ENCODE measurements around the gene GHDC. TPM values are rescaled to one million over a fixed set of nuclear protein-coding genes. Genes with fewer than 3 reads are reported as not detected.
A peak's percentile ranks its signal among the peaks of the same experiment; 100 is the strongest.
"Not testable (repeated sequence)": the region's sequence is repeated elsewhere in the genome, so short reads cannot be mapped to it uniquely, and the experiment has no call there.

GHDC gene
- total RNA-seq, 1 experiment from 2014 or later = 13.4 TPM

- DNase-seq (ENCODE audit: low read depth) = no peak
Measured at GRCh38 chr17:42203354-42203753, 9.1 kb upstream of the GHDC start.

DNA sequence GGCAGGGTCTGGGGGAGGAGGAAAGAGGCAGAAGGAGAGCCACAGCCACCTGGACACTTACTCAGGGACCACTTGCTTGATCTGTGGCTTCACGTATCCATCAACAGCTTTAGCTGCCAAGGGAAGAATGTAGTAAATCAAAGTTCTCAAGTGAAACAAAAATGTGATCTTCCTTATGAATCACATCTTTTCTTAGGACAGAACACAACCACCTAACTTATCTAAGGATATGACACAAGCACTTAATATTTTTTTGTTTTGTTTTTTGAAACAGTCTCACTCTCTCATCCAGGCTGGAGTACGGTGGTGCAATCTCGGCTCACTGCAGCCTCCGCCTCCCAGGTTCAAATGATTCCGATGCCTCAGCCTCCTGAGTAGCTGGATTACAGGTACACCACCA is 8.4 kb upstream of the GHDC start:
- no peak for DNase-seq (ENCODE audit: low read depth)

DNA sequence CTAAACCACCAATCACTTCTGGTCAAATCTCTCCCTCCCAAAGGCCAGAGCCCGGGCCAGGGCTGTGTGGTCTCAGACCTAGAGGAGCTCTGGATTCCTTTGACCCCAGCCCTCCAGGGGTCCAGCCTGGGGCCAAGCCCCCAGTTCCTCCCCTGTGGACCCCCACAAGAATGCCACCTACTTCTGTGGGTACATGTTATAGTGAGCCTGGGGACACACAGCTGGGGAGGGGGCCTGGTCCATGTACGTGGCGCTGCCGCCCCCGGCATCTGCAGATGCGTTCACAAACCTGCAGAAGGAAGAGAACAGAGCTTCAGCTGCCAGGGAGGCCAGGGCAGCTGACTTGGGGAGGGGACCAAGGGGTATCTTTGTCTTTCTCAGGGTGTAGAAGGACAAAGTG is 7.9 kb upstream of the GHDC start:
- DNase-seq (ENCODE audit: low read depth) = no peak

DNA sequence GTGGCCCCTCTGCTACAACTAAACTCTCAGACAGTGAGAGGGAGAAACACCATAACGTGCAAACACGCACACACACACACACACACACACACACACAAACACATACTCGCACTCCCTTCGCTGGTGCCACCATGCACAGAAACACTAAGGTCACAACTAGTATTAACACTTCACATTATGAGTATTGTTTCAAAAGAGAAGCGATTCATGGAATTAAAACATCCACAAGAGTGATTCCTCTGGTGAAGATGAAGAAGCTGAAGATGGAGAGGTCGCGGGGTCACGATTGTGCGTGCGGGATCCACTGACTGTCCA is 7.1 kb upstream of the GHDC start:
- no peak for DNase-seq (ENCODE audit: low read depth)

- DNase-seq (ENCODE audit: low read depth) = no peak
Measured at GRCh38 chr17:42200706-42201457, 6.6 kb upstream of the GHDC start.

DNA sequence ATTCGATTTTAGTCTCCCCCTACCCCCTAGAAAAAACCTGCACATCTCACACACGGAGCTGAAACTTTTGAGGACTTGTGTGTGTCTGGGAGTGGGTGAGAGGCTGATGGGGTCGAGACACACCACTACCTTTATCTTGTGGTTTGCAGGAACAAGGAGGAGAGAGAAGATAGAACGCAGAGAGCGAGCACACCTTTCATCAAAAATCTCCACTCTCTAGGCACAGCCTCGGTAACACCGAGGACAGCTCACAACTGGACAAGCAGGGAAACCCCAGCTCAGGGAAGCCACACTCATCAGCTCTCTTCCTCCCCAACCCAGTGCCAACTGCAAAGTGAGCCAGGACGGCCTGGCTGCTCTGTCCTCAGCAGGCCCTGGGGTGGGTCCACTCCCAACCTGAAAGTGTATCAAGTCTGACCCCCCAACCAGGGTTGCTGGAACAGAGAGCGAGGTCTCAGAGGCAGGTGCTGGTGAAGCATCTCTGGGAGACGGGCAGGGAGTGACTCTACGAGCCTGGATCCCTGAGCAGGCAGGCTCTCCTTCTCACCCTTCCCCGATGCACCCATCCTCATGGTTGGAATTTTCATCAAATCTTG is 5.2 kb upstream of the GHDC start:
- no peak for DNase-seq (ENCODE audit: low read depth)

GRCh38 chr17:42198897-42199296 is 4.6 kb upstream of the GHDC start:
- DNase-seq (ENCODE audit: low read depth) = no peak

DNA sequence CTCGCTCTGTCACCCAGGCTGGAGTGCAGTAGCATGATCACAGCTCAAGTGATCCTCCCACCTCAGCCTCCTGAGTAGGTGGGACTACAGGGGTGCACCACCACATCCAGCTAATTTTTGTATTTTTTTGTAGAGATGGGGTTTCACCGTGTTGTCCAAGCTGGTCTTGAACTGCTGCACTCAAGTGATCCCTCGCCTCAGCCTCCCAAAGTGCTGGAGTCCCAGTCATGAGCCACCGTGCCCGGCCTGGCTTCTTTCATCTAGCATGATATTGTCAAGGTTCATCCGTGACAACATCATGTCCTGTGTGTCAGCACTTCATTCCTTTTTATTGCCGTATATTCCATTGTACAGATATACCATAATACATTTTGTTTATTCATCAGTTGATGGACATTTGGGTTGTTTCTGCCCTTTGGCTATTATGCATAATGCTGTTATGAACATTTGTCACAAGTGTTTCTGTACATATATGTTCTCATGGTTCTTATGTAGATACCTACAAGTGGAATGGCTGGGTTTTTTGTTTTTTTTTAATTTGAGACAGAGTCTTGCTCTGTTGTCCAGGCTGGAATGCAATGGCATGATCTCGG is 3.4 kb upstream of the GHDC start:
- DNase-seq (ENCODE audit: low read depth) = no peak

- DNase-seq (ENCODE audit: low read depth) = no peak
Measured at GRCh38 chr17:42193216-42193968, 902 bp downstream of the GHDC start.

GRCh38 chr17:42192189-42193126 is 1.8 kb downstream of the GHDC start:
- no peak for DNase-seq (ENCODE audit: low read depth)

DNA sequence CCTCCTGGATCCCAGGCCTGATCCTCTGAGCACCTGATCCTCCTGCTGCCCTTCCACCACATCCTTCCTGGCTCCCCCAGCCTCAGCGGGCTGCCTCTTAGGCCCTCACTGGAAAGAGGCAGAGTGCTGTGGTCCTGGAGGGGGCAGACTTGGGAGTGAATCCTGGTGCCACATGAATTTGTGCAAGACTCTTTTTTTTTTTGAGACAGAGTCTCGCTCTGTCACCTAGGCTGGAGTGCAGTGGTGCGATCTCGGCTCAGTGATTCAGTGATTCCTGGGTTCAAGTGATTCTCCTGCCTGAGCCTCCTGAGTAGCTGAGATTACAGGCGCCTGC is 3.1 kb downstream of the GHDC start:
- DNase-seq (ENCODE audit: low read depth) = no peak

DNA sequence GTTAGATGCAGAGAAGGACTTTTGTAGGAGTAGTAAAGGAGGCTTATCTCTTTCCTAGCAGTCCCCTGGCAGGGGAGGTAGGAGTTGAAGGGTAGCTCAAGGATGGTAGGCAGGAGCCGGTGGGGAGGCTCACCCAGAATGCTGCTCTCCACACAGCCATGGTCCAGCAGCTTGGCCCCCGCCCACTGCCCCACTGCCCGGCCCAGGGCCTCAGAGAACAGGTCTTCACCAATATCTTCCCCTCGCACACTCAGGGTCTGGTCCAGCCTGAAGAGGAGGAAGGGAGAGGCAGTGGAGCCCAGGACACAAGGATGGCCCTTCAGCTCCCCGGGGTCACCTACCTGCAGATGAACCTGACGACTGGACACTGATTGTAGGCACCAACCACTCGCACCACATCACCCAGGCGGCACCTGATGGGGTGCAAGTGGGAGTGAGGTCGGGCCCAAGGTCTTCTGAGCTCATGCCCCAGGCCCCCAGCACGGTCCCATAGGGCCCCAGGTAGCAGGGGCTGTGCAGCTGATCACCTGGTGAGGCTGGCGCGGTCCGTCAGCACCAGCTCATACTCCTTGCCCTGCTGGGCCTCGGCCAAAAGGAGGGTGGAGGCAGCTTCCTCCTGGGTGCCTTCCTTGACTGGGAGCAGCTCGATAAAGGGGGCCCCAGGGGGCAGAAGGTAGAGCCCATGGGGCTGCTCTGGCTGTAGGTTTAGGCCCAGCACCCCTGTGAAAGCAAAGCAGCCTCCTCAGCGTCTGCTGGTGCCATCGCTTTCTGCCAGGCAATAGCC is 3.6 kb downstream of the GHDC start:
- no peak for DNase-seq (ENCODE audit: low read depth)

GRCh38 chr17:42189651-42189965 is 4.7 kb downstream of the GHDC start:
- no peak for DNase-seq (ENCODE audit: low read depth)

DNA sequence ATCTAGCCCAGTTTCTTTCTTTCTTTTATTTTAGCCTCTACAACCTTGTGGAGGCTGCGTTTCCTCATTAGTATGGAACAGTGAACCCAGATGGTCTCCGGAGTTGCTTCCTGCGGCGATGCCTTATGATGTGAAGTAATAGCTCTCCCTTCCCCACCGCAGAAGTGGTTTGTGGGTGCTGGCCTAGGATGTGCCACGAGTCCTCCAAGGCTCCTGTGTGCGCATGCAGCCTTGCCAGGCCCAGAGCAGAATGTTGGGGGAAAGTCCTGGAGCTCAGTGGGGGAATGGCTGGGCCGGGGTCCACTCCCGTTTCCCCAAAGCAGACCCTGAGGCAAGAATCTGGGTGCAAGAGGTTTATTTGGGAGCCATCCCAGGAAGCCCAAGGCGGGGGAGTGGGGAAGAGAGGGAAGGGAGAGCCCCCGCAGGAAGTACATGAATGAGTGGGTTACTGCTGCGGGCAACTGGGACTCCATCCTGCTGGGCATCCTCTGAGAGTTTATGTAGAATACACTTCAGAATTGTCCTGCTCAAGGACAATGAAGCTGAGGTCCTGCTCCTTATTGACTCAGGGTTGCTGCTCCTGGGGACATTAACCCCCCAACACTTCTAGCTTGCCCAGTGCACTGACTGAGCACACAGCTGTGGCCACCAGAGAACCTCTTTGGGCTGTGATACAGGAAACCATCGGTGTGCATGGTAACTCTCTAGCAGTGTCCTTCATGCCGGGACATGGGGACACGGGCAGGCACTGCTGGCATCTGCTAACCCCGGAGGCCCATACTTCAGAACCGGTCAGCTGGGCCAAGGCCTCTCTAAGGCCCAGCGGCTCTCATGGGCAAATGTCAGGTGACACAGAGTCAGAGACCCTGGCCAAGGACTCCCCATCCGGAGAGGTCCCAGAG is 5.3 kb downstream of the GHDC start:
- no peak for DNase-seq (ENCODE audit: low read depth)

DNA sequence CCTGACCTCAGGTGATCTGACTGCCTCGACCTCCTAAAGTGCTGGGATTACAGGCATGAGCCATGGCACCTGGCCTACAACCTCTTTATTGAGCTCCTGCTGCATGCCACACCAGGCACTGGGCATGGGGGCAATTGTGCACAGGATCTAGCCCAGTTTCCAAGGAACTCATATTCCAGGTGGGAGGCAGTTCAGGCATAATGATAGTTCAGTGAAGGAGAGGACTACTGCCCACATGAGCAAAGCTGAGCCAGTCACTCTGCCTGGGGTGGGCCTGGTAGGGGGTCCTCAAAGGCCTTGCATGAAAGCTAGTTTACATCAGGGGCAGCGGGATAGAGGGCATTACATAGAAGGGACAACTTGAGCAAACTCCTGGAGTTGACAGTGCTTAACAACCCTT is 6.5 kb downstream of the GHDC start:
- no peak for DNase-seq (ENCODE audit: low read depth)

DNA sequence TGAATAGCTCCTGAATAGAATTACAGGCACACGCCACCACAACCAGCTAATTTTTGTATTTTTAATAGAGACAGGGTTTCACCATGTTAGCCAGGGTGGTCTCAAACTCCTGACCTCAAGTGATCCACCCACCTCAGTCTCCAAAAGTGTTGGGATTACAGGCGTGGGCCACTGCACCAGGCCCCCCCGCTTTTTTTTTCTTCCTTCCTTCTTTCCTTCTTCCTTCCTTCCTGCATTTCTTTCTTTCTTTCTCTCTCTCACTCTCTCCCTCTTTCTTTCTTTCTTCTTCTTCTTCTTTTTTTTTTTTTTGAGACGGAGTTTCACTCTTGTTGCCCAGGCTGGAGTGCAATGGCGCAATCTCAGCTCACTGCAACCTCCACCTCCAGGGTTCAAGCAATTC is 8.1 kb downstream of the GHDC start:
- not testable (repeated sequence) for DNase-seq (ENCODE audit: low read depth)

DNA sequence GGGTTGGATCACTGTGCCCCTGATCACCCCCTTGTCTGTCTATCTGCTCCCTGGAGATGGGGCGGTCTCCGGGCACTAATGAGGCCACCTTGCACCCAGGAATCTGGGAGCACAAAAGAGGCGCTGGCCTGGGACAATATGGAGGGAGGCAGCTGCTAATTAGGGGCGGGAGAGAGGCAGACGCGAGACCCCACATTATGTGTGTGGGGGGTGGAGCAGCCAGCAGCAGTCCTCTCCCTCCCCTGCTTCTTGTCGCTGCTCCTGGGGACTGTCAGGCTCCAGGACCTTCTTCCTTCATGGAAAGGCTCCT is 8.7 kb downstream of the GHDC start:
- no peak for DNase-seq (ENCODE audit: low read depth)

- peak; percentile 20 for DNase-seq (ENCODE audit: low read depth)
Measured at GRCh38 chr17:42184713-42185620, 9.3 kb downstream of the GHDC start, which contains the start of gene HCRT. Gene HCRT (minus strand): TSS chr17:42185452. CDS start chr17:42185365, 87 bp downstream.
